Naive thymus-derived CD4-positive, alpha-beta T cell (primary cell): ENCODE measurements around the gene TAF3. TPM values are rescaled to one million over a fixed set of nuclear protein-coding genes. Genes with fewer than 3 reads are reported as not detected.

Source experiments
- ATAC-seq: fragments of 150-1000 bp; cut with Tn5 transposase; 2 replicates; pipeline ENCODE4 v1.10.0; 2021; ENCODE audit warnings: mild to moderate bottlenecking, moderate library complexity
- CTCF ChIA-PET: fragments of 350-600 bp; sonication (Branson Sonifier 250); formaldehyde crosslinking; loops from one replicate; lab custom pipeline; 2021; ENCODE audit warnings: antibody characterized with exemption; lab: Charles Lee
- POLR2A ChIA-PET: fragments of 350-600 bp; sonication (Branson Sonifier 250); formaldehyde crosslinking; loops from one replicate; lab custom pipeline; 2021; ENCODE audit warnings: antibody characterized with exemption, inconsistent platforms; lab: Charles Lee
- DNase-seq, 9 donors: peaks; one replicate each; pipeline versions ENCODE4 v3.0.0 to v3.0.0-alpha.2; 2020 to 2022; ENCODE audit warnings: mixed read lengths in 1 of 9
- H3K27ac ChIP-seq: one replicate; pipeline ENCODE4 v1.7.0; 2013; ENCODE audit warnings: mild to moderate bottlenecking, low read depth, low read length, moderate library complexity
- H3K27me3 ChIP-seq, 2 donors: one replicate each; pipeline ENCODE4 v1.7.0; 2013; ENCODE audit warnings: low read length in 2 of 2, mild to moderate bottlenecking in 2 of 2, moderate library complexity in 2 of 2; ENCODE audit not compliant: control insufficient read depth in 2 of 2, insufficient read depth in 2 of 2
- H3K36me3 ChIP-seq, 3 experiments: 1 replicate in 2 of 3; 2 replicates in 1 of 3; pipeline ENCODE4 v1.7.0; 2013; ENCODE audit warnings: low read length in 3 of 3, mild to moderate bottlenecking in 3 of 3, moderate library complexity in 1 of 3; ENCODE audit not compliant: insufficient read depth in 3 of 3, control insufficient read depth in 2 of 3
- H3K4me1 ChIP-seq, 2 donors: one replicate each; pipeline ENCODE4 v1.7.0; 2013; ENCODE audit warnings: low read length in 2 of 2, mild to moderate bottlenecking in 2 of 2, moderate library complexity in 1 of 2; ENCODE audit not compliant: control insufficient read depth in 2 of 2, insufficient read depth in 2 of 2
- H3K4me3 ChIP-seq: 2 replicates; pipeline ENCODE4 v1.7.0; 2013; ENCODE audit warnings: mild to moderate bottlenecking, low read length
- H3K9me3 ChIP-seq, 3 experiments: 1 replicate in 2 of 3; 2 replicates in 1 of 3; pipeline ENCODE4 v1.7.0; 2013; ENCODE audit warnings: low read length in 3 of 3; ENCODE audit not compliant: control insufficient read depth in 2 of 3
- H3K27ac Mint-ChIP-seq, 9 donors: one replicate each; pipeline ENCODE4 v1.8.0; 2020 to 2022; ENCODE audit warnings: mixed read lengths in 9 of 9, mild to moderate bottlenecking in 8 of 9, moderate library complexity in 5 of 9, inconsistent platforms in 2 of 9
- H3K27me3 Mint-ChIP-seq, 5 donors: one replicate each; pipeline ENCODE4 v1.8.0; 2021 to 2022; ENCODE audit warnings: mixed read lengths in 5 of 5, mild to moderate bottlenecking in 1 of 5
- H3K36me3 Mint-ChIP-seq, 5 donors: one replicate each; pipeline ENCODE4 v1.8.0; 2020 to 2022; ENCODE audit warnings: mixed read lengths in 5 of 5, mild to moderate bottlenecking in 3 of 5, inconsistent platforms in 1 of 5
- H3K4me1 Mint-ChIP-seq, 7 donors: one replicate each; pipeline ENCODE4 v1.8.0; 2020 to 2022; ENCODE audit warnings: mixed read lengths in 7 of 7, mild to moderate bottlenecking in 3 of 7, inconsistent platforms in 1 of 7
- H3K4me3 Mint-ChIP-seq, 10 donors: one replicate each; pipeline ENCODE4 v1.8.0; 2020 to 2022; ENCODE audit warnings: mild to moderate bottlenecking in 10 of 10, mixed read lengths in 10 of 10, moderate library complexity in 6 of 10, inconsistent platforms in 2 of 10
- H3K9me3 Mint-ChIP-seq, 11 donors: one replicate each; pipeline ENCODE4 v1.8.0; 2020 to 2022; ENCODE audit warnings: mixed read lengths in 11 of 11, mild to moderate bottlenecking in 4 of 11, inconsistent platforms in 1 of 11, moderate library complexity in 1 of 11
- intact Hi-C, 2 donors: fragments of 100-400 bp; cut with micrococcal nuclease; formaldehyde crosslinking; loops; one replicate each; pipeline ENCODE4 v1.15.1; 2023
- polyA plus RNA-seq, 2 donors: library from polyadenylated mRNA; unstranded; fragments of 300-500 nt; fragmentation: Illumina TruSeq; gene quantifications; one replicate each; pipeline ENCODE4 v1.2.3, GENCODE V29; 2021
- total RNA-seq, 6 experiments: library from RNA in 5 of 6; stranded (reverse) in 5 of 6; gene quantifications; 1 replicate in 5 of 6; 2 replicates in 1 of 6; pipeline ENCODE4 v1.2.3 and lab custom pipeline; 2021 to 2026

TAF3 gene
- total and polyA plus RNA-seq, 7 experiments from 2014 or later, result 12.2 to 23.9 (median 18.8) TPM

GRCh38 chr10:8039321-8039881 is 221.1 kb downstream of the TAF3 start:
- ChIA-PET CTCF (no interaction called here), POLR2A (interaction anchor here (1.9 kb wide), 1 partner anchor 9 kb away, joined by 11 read pairs; no protein-coding TSS in a partner anchor)
- Histone ChIP-seq H3K4me1 (peaks cover 16 to 31% of the 10 kb centered on the region in 2 donors), H3K27ac (no peak overlapping the region), H3K27me3 (peaks cover 64 to 81% of the 10 kb centered on the region in 2 donors), H3K4me3 (no peak overlapping the region), H3K9me3 (no peaks in the 10 kb centered on the region), H3K36me3 (no peaks in the 10 kb centered on the region)
- Mint-ChIP-seq H3K4me1 (peaks cover 36 to 60% (median 45%) of the 10 kb centered on the region in 7 donors), H3K27ac (peak overlapping the region in 6 of 9 donors; percentile 5 to 83 (median 25)), H3K4me3 (peak overlapping the region in 1 of 10 donors; percentile 2), H3K9me3 (peaks cover 5 to 42% (median 7%) of the 10 kb centered on the region in 11 donors), H3K27me3 (peaks cover 80 to 91% (median 82%) of the 10 kb centered on the region in 5 donors), H3K36me3 (peaks cover 0 to 7% (median 4%) of the 10 kb centered on the region in 5 donors)
- intact Hi-C loops, result loop anchor here in 1 of 2 donors (1.0 kb wide), 1 partner anchor 9 kb away; no protein-coding TSS in a partner anchor
- peak in 4 of 9 donors; percentile 10 to 24 (median 18) for DNase-seq
- ATAC-seq, result no peak

- peaks cover 23 to 33% of the 10 kb centered on the region in 2 donors for H3K4me1 ChIP-seq
- intact Hi-C loops, result loop anchor here in 1 of 2 donors (1.0 to 10.0 kb wide), 2 partner anchors 10 to 166 kb away; no protein-coding TSS in a partner anchor
- no peak for ATAC-seq
- H3K36me3 Mint-ChIP-seq, result peaks cover 0 to 7% (median 4%) of the 10 kb centered on the region in 5 donors
- H3K27ac Mint-ChIP-seq, result peak overlapping the region in 3 of 9 donors; percentile 2 to 53 (median 5)
- no peaks in the 10 kb centered on the region for H3K36me3 ChIP-seq
- H3K9me3 Mint-ChIP-seq, result peaks cover 5 to 38% (median 7%) of the 10 kb centered on the region in 11 donors
- DNase-seq, result no peak
- POLR2A ChIA-PET, result no interaction called here
- peak overlapping the region in 1 of 10 donors; percentile 31 for H3K4me3 Mint-ChIP-seq
- H3K9me3 ChIP-seq, result no peaks in the 10 kb centered on the region
- CTCF ChIA-PET, result interaction anchor here (0.7 kb wide), 2 partner anchors 12 to 13 kb away, joined by 3 read pairs; no protein-coding TSS in a partner anchor
- peaks cover 69 to 83% of the 10 kb centered on the region in 2 donors for H3K27me3 ChIP-seq
- no peak overlapping the region for H3K4me3 ChIP-seq
- peaks cover 37 to 65% (median 51%) of the 10 kb centered on the region in 7 donors for H3K4me1 Mint-ChIP-seq
- peaks cover 84 to 95% (median 87%) of the 10 kb centered on the region in 5 donors for H3K27me3 Mint-ChIP-seq
- no peak overlapping the region for H3K27ac ChIP-seq
Measured at GRCh38 chr10:8040651-8041050, 222.3 kb downstream of the TAF3 start.

GRCh38 chr10:8041284-8041991 is 223.1 kb downstream of the TAF3 start:
- peaks cover 90 to 99% (median 95%) of the 10 kb centered on the region in 5 donors for H3K27me3 Mint-ChIP-seq
- CTCF ChIA-PET, result interaction anchor here (0.6 to 1.6 kb wide), 3 partner anchors 11 to 1167 kb away, joined by 3 to 4 read pairs (median 3); no protein-coding TSS in a partner anchor
- Histone ChIP-seq H3K27me3 (peaks cover 71 to 85% of the 10 kb centered on the region in 2 donors), H3K36me3 (no peaks in the 10 kb centered on the region), H3K4me1 (peaks cover 31 to 38% of the 10 kb centered on the region in 2 donors), H3K4me3 (no peak overlapping the region), H3K9me3 (no peaks in the 10 kb centered on the region), H3K27ac (no peak overlapping the region)
- H3K9me3 Mint-ChIP-seq, result peaks cover 5 to 38% (median 7%) of the 10 kb centered on the region in 11 donors
- intact Hi-C loops, result loop anchor here in 1 of 2 donors (1.0 to 10.0 kb wide), 2 partner anchors 9 to 167 kb away; no protein-coding TSS in a partner anchor
- peak in 1 of 9 donors; percentile 16 for DNase-seq
- ATAC-seq, result no peak
- POLR2A ChIA-PET, result interaction anchor here (0.8 kb wide), 1 partner anchor 1624 kb away, joined by 3 read pairs; no protein-coding TSS in a partner anchor
- H3K36me3 Mint-ChIP-seq, result peaks cover 0 to 7% (median 4%) of the 10 kb centered on the region in 5 donors
- H3K27ac Mint-ChIP-seq, result peak overlapping the region in 3 of 9 donors; percentile 37 to 58 (median 48)
- peaks cover 39 to 73% (median 58%) of the 10 kb centered on the region in 7 donors for H3K4me1 Mint-ChIP-seq
- H3K4me3 Mint-ChIP-seq, result peak overlapping the region in 3 of 10 donors; percentile 6 to 15 (median 14)

GRCh38 chr10:8041992-8042720 is 223.9 kb downstream of the TAF3 start:
- Mint-ChIP-seq H3K4me3 (peak overlapping the region in 5 of 10 donors; percentile 21 to 70 (median 59)), H3K27me3 (peaks cover 96 to 99% (median 98%) of the 10 kb centered on the region in 5 donors), H3K27ac (peak overlapping the region in 6 of 9 donors; percentile 25 to 66 (median 48)), H3K4me1 (peaks cover 41 to 77% (median 64%) of the 10 kb centered on the region in 7 donors), H3K36me3 (peaks cover 0 to 7% (median 4%) of the 10 kb centered on the region in 5 donors), H3K9me3 (peaks cover 4 to 38% (median 7%) of the 10 kb centered on the region in 11 donors)
- no peak overlapping the region for H3K27ac ChIP-seq
- intact Hi-C loops, result loop anchor here in 1 of 2 donors (1.0 to 10.0 kb wide), 2 partner anchors 8 to 167 kb away; no protein-coding TSS in a partner anchor
- ATAC-seq (no peak), DNase-seq (peak in 1 of 9 donors; percentile 14)
- H3K27me3 ChIP-seq, result peaks cover 66 to 85% of the 10 kb centered on the region in 2 donors
- no peaks in the 10 kb centered on the region for H3K36me3 ChIP-seq
- ChIA-PET CTCF (interaction anchor here (0.6 to 1.6 kb wide), 3 partner anchors 11 to 1167 kb away, joined by 3 to 4 read pairs (median 3); no protein-coding TSS in a partner anchor), POLR2A (interaction anchor here (0.8 kb wide), 1 partner anchor 1625 kb away, joined by 3 read pairs; no protein-coding TSS in a partner anchor)
- H3K4me3 ChIP-seq, result no peak overlapping the region
- no peaks in the 10 kb centered on the region for H3K9me3 ChIP-seq
- H3K4me1 ChIP-seq, result peaks cover 37 to 39% of the 10 kb centered on the region in 2 donors

- intact Hi-C loops, result loop anchor here in 1 of 2 donors (10.0 kb wide), 1 partner anchor 168 kb away; no protein-coding TSS in a partner anchor
Measured at GRCh38 chr10:8042721-8043568, 224.6 kb downstream of the TAF3 start.

More at GRCh38 chr10:8042721-8043568, 224.6 kb downstream of the TAF3 start:
- no peak overlapping the region for H3K4me3 ChIP-seq
- ChIA-PET POLR2A (no interaction called here), CTCF (interaction anchor here (0.7 to 1.6 kb wide), 3 partner anchors 10 to 360 kb away, joined by 3 to 4 read pairs (median 3); no protein-coding TSS in a partner anchor)
- Mint-ChIP-seq H3K27me3 (peaks cover 96 to 99% (median 98%) of the 10 kb centered on the region in 5 donors), H3K27ac (peak overlapping the region in 5 of 9 donors; percentile 26 to 71 (median 61)), H3K4me1 (peaks cover 38 to 77% (median 68%) of the 10 kb centered on the region in 7 donors), H3K9me3 (peaks cover 3 to 36% (median 7%) of the 10 kb centered on the region in 11 donors), H3K36me3 (peaks cover 0 to 7% (median 4%) of the 10 kb centered on the region in 5 donors), H3K4me3 (peak overlapping the region in 6 of 10 donors; percentile 14 to 70 (median 61))
- no peak for ATAC-seq
- no peaks in the 10 kb centered on the region for H3K9me3 ChIP-seq
- peak in 2 of 9 donors; percentile 5 to 22 for DNase-seq
- H3K4me1 ChIP-seq, result peaks cover 34 to 40% of the 10 kb centered on the region in 2 donors
- H3K27me3 ChIP-seq, result peaks cover 63 to 88% of the 10 kb centered on the region in 2 donors
- H3K27ac ChIP-seq, result no peak overlapping the region
- H3K36me3 ChIP-seq, result no peaks in the 10 kb centered on the region
